NCI-H510A treated with DMSO at 0.1 percent for 48 hours (cell line): ENCODE results near the gene BCLAF3.

ENCODE experiments used
- DNase-seq: peaks from one replicate; lab custom pipeline; 2025; lab: John Stamatoyannopoulos, UW

BCLAF3 gene

GRCh38 chrX:19966056-19966455 lies 24.8 kb downstream of the BCLAF3 start:
- no peak for DNase-seq

- no peak for DNase-seq
These were observed 26.7 kb downstream of the BCLAF3 start for GRCh38 chrX:19964017-19964710.

GRCh38 chrX:19960913-19961312 lies 29.9 kb downstream of the BCLAF3 start:
- DNase-seq, result no peak

- DNase-seq, result no peak
These were observed 32.0 kb downstream of the BCLAF3 start for GRCh38 chrX:19958552-19959486.

- DNase-seq, result no peak
These were observed 33.9 kb downstream of the BCLAF3 start for GRCh38 chrX:19956923-19957322.

- no peak for DNase-seq
These were observed 34.6 kb downstream of the BCLAF3 start for GRCh38 chrX:19956306-19956705.

GRCh38 chrX:19955306-19955705 lies 35.6 kb downstream of the BCLAF3 start:
- no peak for DNase-seq

- no peak for DNase-seq
These were observed 36.3 kb downstream of the BCLAF3 start for GRCh38 chrX:19954335-19955096.

GRCh38 chrX:19953145-19953544 lies 37.7 kb downstream of the BCLAF3 start:
- no peak for DNase-seq

GRCh38 chrX:19949340-19949739 lies 41.5 kb downstream of the BCLAF3 start:
- no peak for DNase-seq

GRCh38 chrX:19947612-19948011 lies 43.2 kb downstream of the BCLAF3 start:
- DNase-seq, result no peak
